Lower lobe of right lung (tissue), 2 donors: ENCODE data around the gene SAMD4B. TPM values are rescaled to one million over a fixed set of nuclear protein-coding genes. Genes with fewer than 3 reads are reported as not detected.
A peak's percentile ranks its signal among the peaks of the same experiment; 100 is the strongest.

Experiments
- ATAC-seq, 2 donors: fragments of 200-7000 bp; cut with Tn5 transposase; one replicate each; pipeline ENCODE4 v1.9.1; 2020 to 2022; ENCODE audit warnings: mild to moderate bottlenecking in 2 of 2, moderate library complexity in 2 of 2
- DNase-seq: peaks from one replicate; pipeline ENCODE4 v3.0.0-alpha.2; 2020
- H3K27ac ChIP-seq: fragments of 200-600 bp; one replicate; pipeline ENCODE4 v1.8.0; 2022
- H3K27me3 ChIP-seq: fragments of 200-600 bp; one replicate; pipeline ENCODE4 v1.8.0; 2022; ENCODE audit warnings: low read depth
- H3K36me3 ChIP-seq: fragments of 200-600 bp; one replicate; pipeline ENCODE4 v1.8.0; 2022; ENCODE audit warnings: mild to moderate bottlenecking
- H3K4me1 ChIP-seq: fragments of 200-600 bp; one replicate; pipeline ENCODE4 v1.8.0; 2022
- H3K4me3 ChIP-seq: fragments of 200-600 bp; one replicate; pipeline ENCODE4 v1.8.0; 2022; ENCODE audit warnings: mild to moderate bottlenecking
- H3K9me3 ChIP-seq: fragments of 200-600 bp; one replicate; pipeline ENCODE4 v1.8.0; 2022
- CTCF ChIP-seq: fragments of 200-600 bp; IDR thresholded peaks from one replicate; pipeline ENCODE4 v1.8.0; 2022; ENCODE audit warnings: antibody characterized with exemption, mild to moderate bottlenecking
- intact Hi-C: fragments of 100-400 bp; cut with DNase I; formaldehyde crosslinking; loops from one replicate; pipeline ENCODE4 v1.11.0; 2022
- total RNA-seq: library from RNA; stranded (reverse); fragmentation: NEBNext Ultra II Directional; extraction: Animal tissue kit (Norgen Biotek cat#: 25700); gene quantifications from one replicate; pipeline ENCODE4 v1.2.1, GENCODE V29; 2021
- donor health status: DM: no; HTN: yes; CAD: no; lungs with severe emphysema.

Gene SAMD4B
- total RNA-seq, 1 donor from 2014 or later: 74.4 TPM

- H3K27me3 ChIP-seq: no peaks in the 10 kb centered on the region
- no peak for DNase-seq
- H3K36me3 ChIP-seq: peaks cover 22% of the 10 kb centered on the region
- no peak for TF ChIP-seq CTCF
- no peak overlapping the region for H3K4me3 ChIP-seq
- peak overlapping the region; percentile 88 for H3K27ac ChIP-seq
- intact Hi-C loops: no loop called here
- ATAC-seq: no peak
- H3K9me3 ChIP-seq: no peaks in the 10 kb centered on the region
- H3K4me1 ChIP-seq: peaks cover 60% of the 10 kb centered on the region
Observed at GRCh38 chr19:39400061-39400460, 57.8 kb downstream of the SAMD4B start.

GRCh38 chr19:39401070-39401548, 58.9 kb downstream of the SAMD4B start:
- Histone ChIP-seq H3K4me1 (peaks cover 70% of the 10 kb centered on the region), H3K9me3 (no peaks in the 10 kb centered on the region), H3K4me3 (no peak overlapping the region), H3K27ac (peak overlapping the region; percentile 100), H3K27me3 (no peaks in the 10 kb centered on the region), H3K36me3 (peaks cover 13% of the 10 kb centered on the region)
- no peak for TF ChIP-seq CTCF
- intact Hi-C loops: no loop called here
- no peak for ATAC-seq
- DNase-seq: no peak

GRCh38 chr19:39401549-39402345, 59.5 kb downstream of the SAMD4B start:
- ATAC-seq (peak in 1 of 2 donors; percentile 0), DNase-seq (peak; percentile 82)
- TF ChIP-seq CTCF: no peak
- Histone ChIP-seq H3K27ac (peak overlapping the region; percentile 100), H3K4me1 (peaks cover 70% of the 10 kb centered on the region), H3K36me3 (peaks cover 6% of the 10 kb centered on the region), H3K27me3 (no peaks in the 10 kb centered on the region), H3K4me3 (peak overlapping the region; percentile 61), H3K9me3 (no peaks in the 10 kb centered on the region)
- intact Hi-C loops: no loop called here

GRCh38 chr19:39402346-39403300, 60.4 kb downstream of the SAMD4B start:
- H3K4me1 ChIP-seq: peaks cover 65% of the 10 kb centered on the region
- H3K27ac ChIP-seq: peak overlapping the region; percentile 100
- H3K36me3 ChIP-seq: peaks cover 3% of the 10 kb centered on the region
- DNase-seq (peak; percentile 96), ATAC-seq (peak; percentile 47 to 68)
- intact Hi-C loops: no loop called here
- peak overlapping the region; percentile 61 for H3K4me3 ChIP-seq
- H3K9me3 ChIP-seq: no peaks in the 10 kb centered on the region
- H3K27me3 ChIP-seq: no peaks in the 10 kb centered on the region
- no peak for TF ChIP-seq CTCF
